Hematopoietic multipotent progenitor cell treated with erythropoietin and hydrocortisone succinate and interleukin-3 and kit ligand, for 8 days (in vitro differentiated cells): ENCODE measurements around the gene CCDC180.
"Not testable (repeated sequence)": the region's sequence is repeated elsewhere in the genome, so short reads cannot be mapped to it uniquely, and the experiment has no call there.

Experiments used
- DNase-seq: peaks from one replicate; pipeline ENCODE4 v3.0.0-alpha.2; 2015

The CCDC180 gene

DNA sequence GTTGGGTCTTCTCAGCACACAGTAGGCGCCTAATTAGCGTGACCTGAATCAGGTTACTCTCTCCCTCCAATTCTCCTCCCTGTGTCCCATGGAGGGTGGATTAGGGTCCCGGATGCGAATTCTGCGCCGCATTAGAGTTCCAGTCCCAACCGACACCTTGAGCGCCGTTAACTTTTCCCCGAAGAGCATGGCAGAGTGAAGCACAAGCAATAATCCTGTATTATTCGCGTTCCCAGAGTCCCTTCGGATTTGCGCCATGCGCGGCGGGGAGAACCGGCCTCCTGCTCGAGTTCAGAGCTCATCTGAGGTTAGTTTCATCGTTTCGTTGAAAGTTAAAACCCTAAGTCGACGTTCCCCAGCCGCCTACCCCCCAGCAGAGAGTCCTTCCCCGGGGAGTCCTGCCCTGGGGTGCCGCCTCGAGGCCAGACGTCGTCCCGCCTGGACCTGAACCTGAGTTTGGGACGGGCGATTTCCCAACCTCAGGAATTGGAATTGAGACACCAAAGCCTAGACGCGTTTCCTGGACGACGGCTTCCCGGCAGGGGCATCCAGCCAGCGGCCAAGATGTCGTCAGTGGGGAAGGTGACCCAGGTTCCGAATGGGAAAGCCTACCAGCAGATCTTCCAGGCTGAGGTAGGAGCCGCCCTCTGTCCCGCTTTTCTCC is at the start of gene CCDC180:
Gene CCDC180 (plus strand): TSS at position 160 of the 664 bp plus-strand sequence. CDS start 405 bp downstream, at position 565.
- no peak for DNase-seq

DNA sequence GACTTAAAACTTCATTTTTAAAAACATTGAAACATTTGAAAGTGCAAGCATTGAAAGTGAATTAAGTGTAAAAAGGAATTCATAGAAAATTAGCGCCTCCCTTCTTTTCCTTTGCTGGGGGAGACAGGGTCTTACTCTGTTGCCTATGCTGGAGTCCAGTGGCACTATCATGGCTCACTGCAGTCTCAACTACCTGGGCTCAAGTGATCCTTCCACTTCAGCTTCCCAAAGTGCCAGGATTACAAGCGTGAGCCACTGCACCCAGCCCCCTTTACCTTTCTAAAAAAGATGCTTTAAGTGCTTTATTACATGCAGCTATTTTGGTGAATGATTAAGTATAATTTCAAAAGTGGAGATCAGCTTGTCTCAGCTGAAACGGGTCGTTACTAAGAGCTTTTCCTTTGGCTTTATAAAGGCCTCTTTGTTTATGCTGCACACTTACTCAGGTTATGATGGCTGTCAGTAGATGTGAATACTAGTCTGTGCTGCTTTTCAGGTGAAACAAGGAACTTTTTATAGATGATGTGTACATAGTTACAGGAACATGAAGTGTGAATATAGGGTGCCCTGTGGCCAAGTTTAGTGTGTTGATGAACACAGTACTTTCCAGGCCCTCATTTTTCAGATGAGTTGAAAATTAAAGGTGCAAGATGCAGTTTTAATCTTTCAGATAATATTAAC is 47.5 kb upstream of the CCDC180 start:
- not testable (repeated sequence) for DNase-seq

DNA sequence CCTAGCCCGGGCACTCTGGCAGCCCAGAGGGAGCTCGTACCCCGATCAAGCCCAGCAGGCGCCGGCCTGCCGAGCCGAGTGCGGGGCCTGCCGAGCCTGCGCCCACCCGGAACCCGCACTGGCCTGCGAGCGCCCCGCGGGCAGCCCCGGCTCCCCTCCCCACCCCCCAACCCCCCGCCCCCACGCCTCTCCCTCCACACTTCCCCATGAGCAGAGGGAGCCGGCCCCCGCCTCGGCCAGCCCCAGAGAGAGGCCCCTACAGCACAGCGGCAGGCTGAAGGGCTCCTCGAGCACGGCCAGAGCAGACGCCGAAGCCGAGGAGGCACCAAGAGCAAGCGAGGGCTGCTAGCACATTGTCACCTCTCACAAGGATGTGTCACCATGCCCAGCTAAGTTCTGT is 36.2 kb upstream of the CCDC180 start:
- DNase-seq, result no peak

DNA sequence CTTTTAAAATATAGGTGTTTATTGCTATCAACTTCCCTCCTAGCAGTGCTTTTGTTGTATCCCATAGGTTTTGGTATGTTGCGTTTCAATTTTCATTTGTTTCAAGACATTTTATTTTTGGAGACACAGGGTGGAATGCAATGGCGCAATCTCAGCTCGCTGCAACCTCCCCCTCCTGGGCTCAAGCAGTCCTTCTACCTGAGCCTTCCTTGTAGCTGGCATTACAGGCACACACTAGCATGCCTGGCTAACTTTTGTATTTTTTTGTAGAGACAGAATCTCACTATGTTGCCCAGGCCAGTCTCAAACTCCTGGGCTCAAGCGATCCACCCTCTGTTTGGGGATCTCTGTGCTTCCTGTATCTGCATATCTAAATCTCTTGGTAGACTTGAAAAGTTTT is 35.4 kb upstream of the CCDC180 start:
- no peak for DNase-seq

DNA sequence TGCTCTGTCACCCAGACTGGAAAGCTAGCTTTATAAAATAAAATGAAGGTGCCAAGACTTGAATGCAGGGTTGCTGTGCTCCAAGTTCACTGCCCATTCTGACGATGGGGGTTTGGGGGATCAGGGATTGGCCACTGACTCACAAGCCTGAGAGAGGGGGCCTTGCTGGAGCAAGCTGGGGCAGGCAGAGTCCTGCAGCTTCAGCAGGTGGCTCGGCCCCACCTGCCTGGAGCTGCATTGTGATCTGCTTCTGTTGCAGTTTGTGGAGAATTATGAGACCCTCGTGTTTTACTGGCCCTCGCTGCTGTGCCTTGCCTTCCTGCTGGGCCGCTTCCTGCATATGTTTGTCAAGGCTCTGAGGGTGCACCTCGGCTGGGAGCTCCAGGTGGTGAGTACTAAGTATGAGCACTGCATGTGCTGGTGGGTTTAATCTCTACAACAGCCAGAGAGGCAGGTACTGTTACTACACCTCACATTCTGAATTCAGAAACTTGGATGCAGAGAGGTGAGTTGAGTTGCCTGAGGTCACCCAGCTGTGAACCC is 31.1 kb upstream of the CCDC180 start:
- DNase-seq, result no peak

DNA sequence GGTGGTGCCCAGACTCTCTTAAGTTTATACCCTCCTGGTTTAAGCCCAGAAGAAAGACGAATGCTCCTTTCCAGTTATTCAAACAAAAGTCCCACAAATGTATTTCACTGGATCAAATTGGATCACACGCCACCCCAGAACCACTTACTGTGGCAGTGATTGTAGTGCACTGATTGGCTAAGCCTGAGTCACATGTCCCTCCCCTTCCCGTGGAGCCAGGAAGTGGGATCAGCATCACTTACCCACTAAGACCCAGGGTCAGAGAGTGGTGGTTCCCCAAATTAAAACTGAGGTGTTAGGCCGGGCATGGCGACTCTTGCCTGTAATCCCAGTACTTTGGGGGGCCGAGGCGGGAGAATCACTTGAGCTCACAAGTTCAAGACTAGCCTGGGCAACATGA is 29.5 kb upstream of the CCDC180 start:
- DNase-seq, result no peak

DNA sequence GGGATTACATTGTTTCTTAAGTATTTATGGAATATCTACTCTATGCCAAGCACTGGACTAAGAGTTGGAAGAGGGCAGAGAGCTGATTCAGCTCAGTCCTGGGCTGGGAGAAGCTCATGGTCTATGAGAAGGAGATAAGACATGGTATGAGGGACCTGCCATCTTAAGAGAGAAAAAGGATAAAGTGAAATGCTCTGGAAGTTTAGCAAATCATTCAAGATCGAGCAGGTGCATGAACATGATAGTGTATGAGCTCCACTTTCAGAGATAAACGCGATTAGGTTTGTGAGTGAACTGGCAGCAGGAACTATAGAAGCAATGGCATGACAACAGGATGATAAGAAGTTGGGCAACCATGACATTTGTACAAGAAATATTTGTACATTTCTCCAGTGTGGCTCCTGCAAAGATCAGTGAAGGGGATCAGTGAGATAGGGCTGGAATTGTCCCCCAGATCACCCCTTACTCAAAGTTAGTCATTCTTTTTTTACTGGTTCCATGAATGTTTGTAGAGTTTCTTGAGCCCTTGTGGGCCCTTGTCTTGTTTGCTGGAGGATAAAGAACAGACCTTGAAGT is 26.6 kb upstream of the CCDC180 start:
- DNase-seq, result peak; percentile 88

DNA sequence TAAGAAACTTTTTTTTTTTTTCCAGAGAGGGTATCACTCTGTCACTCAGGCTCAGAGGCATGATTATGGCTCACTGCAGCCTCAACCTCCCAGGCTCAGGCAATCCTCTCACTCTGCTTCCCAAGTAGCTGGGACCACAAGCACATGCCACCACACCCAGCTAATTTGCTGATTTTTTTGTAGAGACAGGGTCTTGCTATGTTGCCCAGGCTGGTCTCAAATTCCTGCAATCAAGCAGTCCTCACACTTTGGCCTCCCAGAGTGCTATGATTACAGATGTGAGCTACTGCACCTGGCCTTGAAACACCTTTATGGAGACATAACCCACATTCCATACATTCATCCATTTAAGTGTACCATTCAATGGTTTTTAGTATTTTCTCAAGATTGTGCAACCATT is 23.7 kb upstream of the CCDC180 start:
- DNase-seq, result no peak

DNA sequence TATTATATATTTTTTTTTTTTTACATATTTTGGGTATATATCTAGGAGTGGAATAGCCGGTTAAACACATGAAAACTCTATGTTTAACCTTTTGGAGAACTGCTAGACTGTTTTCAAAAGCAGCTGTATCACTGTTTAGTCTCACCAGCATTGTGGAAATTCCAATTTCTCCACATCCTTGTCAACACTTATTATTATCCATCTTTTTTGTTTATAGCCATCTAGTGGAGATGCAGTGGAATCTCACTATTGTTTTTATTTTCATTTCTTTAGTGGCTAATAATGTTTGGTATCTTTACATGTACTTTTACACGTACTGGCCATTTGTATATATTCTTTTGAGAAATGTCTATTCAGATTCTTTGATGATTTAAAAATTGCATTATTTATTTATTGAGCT is 22.7 kb upstream of the CCDC180 start:
- DNase-seq, result no peak

DNA sequence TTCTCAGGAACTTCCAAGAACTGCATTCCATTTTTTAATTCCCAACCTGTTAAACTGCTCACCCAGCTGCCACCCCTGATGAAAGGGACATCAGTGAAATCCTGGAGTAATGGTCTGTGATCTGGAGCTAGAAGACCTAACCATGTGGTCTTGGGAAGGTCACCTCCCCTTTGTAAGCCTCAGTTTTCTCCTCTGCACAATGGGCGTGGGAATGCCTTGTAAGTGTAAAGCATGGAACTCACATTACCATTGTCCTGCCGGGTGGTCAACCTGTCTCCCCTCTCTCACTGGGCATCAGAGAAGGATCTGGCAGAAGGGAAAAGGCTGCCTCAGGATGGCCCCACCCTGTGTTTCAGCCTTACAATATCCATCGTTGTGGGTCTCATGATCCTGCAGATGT is 15.3 kb upstream of the CCDC180 start:
- DNase-seq, result no peak

DNA sequence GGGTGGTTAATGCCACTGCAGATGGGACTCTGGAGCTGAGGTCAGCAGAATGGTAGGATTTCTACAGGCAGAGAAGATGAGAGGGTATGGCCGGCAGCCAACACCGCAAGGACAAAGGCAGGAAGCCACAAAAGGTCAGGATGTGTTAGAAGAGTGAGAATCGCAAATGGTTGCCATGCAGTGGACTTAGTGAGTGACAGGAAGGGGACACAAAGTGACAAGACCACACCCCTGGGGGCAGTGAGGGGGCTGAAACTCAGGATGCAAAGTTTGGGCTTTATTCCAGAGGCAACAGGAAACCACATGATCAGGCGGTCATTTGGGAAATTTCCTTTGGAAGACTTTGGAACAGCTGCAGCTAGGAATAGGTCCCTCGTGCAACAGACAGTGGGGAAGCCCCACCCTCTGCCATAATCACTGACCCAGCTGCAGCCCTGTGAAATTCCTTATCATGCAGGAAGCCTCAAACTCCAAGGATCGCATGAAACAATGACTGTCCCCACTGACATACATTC is 14.2 kb upstream of the CCDC180 start:
- DNase-seq, result no peak

DNA sequence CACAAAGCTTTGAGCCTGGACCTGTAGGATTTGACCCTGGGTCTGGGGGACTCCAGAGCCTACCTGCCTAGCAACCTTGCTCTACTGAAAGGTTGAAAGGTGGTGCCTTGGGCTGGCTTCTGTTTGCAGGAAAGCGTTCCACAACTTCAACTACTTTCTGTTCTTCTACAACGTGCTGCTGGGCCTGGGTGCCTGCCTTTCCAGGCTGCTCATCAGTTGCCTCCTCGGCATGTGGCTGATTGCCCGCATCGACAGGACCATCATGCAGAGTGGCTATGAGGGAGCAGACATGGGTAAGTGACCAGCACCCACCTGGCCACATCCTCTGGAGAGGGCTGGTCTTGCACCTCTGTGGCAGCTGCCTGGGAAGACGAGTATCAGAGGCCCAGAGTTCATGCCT is 13.6 kb upstream of the CCDC180 start:
- DNase-seq, result no peak

DNA sequence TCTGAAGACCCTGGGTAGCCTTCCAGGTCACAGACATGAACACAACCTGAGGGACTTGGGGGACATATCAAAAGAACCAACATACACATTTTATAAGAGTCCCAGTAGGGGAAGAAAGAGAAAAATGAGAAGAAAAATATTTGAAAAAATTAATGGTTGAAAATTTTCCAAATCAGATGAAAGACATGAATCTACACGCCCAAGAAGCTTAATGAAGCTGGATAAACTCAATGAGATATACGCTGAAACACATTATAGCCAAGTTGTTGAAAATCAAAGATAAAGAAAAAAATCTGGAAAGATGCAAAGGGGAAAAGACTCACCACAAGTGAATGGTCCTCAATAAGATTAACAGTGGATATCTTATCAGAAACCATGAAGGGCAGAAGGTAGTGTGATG is 9.6 kb upstream of the CCDC180 start:
- DNase-seq, result no peak

DNA sequence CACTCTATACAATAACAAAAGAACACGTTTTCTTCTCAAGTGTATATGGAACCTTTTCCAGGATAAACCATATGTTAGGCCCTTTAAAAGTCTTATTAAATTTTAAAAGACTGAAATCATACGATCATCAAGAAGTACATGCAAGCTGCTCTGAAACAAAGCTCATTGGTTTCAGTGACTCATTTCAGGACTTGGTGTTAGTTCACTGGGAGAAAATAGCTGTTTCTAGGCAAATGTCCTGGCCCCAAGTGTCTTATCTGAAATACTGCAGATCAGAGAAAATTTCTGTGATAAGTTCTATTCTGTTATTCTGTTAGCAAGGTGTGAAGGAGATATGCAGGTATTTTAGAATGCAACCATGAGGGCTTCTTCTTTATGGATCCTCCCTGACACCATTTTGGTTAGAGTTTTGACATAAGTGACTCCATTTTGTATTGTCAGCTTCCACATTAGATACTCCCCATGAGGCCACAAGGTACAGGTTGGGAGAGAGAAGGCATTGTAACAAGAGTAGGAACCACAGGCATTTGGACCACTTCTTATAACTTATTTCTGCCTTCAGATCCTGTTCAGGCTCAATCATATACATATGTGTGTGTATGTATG is 7.5 kb upstream of the CCDC180 start:
- no peak for DNase-seq

DNA sequence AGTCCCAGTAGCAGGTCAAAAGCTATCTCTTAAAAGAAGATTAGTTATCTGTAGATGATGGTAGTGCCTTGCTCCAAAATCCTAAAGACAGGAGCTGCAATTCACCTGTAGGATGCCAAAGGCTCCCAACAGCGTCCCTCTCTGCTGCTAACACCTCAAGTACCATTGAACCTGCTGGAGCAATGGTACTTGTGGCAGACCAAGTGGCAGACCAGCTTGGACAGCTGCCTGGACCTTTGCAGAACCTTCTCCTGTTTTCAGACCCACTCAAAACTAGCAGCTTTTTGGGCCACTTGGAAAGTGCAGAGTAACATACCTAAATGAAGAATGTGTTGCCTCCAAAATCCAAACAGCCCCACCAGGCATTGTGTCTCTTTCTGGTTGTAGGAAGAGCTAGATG is 6.9 kb upstream of the CCDC180 start:
- no peak for DNase-seq

DNA sequence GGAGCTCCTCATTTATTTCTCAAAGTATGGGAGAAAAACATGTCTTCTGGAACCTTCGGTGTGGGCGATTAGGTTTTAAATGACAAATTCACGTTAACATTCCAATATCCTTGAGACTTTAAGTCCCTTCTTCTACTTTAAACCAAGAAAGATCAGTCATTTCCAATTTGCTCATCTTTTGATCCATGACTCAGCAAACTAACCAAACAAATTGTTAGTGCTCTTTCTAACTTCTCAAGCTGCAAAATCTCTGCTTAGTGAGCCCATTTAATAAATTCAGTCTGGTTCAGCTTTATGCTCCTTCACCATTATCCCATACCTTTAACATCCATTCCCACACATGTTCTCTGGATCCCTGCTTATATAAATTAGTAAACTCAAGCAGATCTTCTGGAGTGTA is 5.5 kb upstream of the CCDC180 start:
- DNase-seq, result no peak

DNA sequence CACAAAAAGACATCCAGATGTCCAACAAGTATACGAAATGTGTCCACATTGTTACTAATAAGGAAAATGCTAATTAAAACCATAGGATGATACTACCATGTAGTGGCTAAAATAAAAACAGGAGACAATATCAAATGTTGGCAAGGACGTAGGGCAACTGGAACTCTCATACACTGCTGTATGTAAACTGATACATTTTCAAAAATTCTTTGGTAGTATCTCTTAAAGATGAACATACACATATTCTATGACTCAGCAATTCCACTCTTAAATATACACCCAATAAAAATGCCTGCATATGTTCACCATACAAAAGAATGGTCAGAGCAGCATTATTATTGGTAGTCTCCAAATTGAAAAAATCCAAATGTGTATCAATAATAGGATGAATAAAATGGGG is 2.9 kb upstream of the CCDC180 start:
- DNase-seq, result no peak

DNA sequence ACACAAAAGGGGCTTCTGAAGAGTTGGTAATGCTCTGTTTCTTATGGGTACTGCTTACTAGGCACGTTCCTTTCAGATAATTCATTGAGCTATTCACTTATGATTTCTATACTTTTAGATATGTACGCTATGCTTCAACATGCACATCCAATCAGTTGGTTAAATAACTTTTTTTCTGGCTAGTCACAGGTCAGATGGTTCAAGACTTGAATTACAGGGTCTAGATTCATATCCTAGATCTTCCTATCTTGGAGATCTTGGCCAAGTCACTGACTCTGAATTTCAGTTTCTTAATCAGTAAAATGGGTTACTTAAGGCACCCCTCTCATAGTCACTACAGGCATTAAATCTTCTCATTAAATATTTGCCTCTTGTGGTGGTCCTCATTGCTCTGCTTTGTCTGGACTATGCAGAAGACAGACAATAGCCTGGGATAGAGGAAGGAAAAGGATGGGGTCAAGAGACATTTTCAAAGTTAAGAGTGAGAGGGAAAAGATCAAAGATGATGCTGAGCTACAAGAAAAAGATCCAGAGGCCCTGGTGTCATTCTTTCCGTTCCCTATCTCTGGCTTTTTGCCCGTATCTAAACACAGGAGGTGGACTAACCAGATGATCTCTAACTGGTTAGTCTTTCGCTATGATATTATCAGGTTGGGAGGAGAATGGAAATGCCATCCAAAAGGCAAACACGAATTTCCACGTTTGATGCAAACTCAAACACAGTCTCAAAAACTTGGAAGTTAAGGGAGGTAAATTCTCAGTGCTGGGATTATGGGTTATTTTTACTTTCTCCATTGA is 1.8 kb upstream of the CCDC180 start:
- DNase-seq, result no peak

DNA sequence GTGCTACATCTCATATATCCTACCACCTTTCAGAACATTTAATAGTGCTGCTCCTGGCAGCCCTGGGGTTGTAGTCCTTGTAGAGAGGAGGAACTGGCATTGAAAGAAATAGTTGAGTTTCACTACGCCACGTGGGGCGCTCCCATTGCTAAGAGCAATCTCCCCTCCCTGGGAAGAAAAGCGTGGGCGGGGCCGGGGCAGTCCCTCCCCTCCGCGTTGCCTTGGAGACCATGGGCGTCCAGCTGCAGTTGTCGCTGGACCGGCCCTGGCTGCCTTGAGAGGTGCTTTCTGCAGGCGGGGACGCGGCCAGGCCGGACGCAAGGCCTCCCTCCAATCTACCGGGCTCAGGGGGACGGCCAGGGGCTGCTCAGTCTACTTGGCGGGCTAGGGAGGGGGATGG is 368 bp upstream of the CCDC180 start:
- DNase-seq, result peak; percentile 45

DNA sequence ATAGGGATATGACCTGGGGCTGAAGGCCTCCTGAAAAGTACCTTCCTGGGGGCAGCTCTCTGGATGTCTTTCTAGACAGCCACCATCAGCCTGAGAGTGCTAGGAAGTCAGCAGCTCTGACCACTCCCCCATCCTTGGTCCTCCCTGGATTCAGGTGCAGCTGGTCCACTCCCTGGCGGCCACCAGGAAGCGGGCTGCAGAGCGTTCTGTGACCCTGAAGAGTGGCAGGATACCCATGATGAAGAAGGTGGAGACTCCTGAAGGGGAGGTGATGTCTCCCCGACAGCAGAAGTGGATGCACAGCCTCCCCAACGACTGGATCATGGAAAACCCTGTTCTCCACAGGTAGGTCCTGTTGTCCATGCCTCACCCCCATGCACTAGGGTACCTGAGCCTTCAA is 1.8 kb downstream of the CCDC180 start:
- DNase-seq, result no peak

DNA sequence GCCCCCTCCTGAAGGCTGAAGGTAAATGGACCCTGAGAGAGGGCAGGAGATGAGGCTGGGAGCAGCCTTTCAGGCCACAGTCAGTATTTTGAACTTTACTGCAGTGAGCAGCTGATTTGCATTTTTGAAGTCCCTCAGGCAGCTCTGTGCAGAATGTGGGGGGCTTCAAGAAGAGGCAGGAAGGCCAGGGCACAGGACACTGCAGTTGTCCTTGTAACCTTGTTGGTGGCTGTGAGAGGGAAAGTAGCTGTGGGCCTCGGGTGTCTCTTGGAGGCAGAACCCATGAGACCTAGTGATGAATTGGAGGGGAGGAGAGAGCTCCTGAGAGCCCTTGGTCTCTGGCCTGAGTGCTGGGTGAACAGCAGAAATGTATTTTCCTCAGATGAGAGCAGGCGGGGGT is 2.6 kb downstream of the CCDC180 start:
- no peak for DNase-seq

DNA sequence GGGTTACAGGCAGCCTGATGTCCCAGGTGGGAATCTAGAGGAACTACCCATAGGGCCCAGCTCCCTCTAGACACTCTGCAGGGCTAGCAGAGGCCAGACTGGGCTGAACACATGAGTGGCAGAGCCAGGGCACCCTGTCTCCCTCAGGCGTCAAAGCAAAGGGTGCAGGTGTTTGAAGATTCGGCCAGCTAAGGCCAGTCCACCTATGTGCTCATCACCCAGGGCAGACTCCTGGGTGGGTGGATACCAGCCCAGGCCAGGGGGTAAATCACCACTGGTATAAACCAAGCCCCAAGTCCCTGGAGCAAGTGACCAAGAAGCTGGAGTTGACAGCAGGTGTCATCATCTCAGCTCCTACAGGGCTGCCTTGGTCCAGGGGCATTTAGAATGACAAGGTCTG is 3.4 kb downstream of the CCDC180 start:
- no peak for DNase-seq
